ENCODE data around the gene RBPJL. TPM values are rescaled to one million over a fixed set of nuclear protein-coding genes. Genes with fewer than 3 reads are reported as not detected.

The RBPJL gene
- total RNA-seq, 1 donor from 2014 or later = not detected

GRCh38 chr20:45312241-45312640, 5.6 kb downstream of the RBPJL start:
- Mint-ChIP-seq H3K4me3 (ENCODE audit: unreplicated experiment) (no peak overlapping the region), H3K9me3 (ENCODE audit: unreplicated experiment) (peaks cover 3% of the 10 kb centered on the region), H3K4me1 (ENCODE audit: low read depth, unreplicated experiment) (no peaks in the 10 kb centered on the region), H3K27ac (ENCODE audit: unreplicated experiment) (no peak overlapping the region), H3K27me3 (ENCODE audit: unreplicated experiment) (peaks cover 10% of the 10 kb centered on the region), H3K36me3 (ENCODE audit: unreplicated experiment) (no peaks in the 10 kb centered on the region)
- no peak for DNase-seq
- no peak for TF ChIP-seq CTCF (IDR thresholded peaks at IDR 0.05; ENCODE audit: partially characterized antibody, unreplicated experiment)

- no peak overlapping the region for H3K4me3 Mint-ChIP-seq (ENCODE audit: unreplicated experiment)
Measured at GRCh38 chr20:45313065-45313695, 6.5 kb downstream of the RBPJL start.

GRCh38 chr20:45313943-45314342, 7.3 kb downstream of the RBPJL start:
- no peak overlapping the region for H3K4me3 Mint-ChIP-seq (ENCODE audit: unreplicated experiment)
- TF ChIP-seq CTCF (IDR thresholded peaks at IDR 0.05; ENCODE audit: partially characterized antibody, unreplicated experiment) = no peak
- H3K27ac Mint-ChIP-seq (ENCODE audit: unreplicated experiment) = no peak overlapping the region
- H3K9me3 Mint-ChIP-seq (ENCODE audit: unreplicated experiment) = peaks cover 3% of the 10 kb centered on the region
- H3K36me3 Mint-ChIP-seq (ENCODE audit: unreplicated experiment) = no peaks in the 10 kb centered on the region
- H3K4me1 Mint-ChIP-seq (ENCODE audit: low read depth, unreplicated experiment) = no peaks in the 10 kb centered on the region
- DNase-seq = no peak
- peaks cover 8% of the 10 kb centered on the region for H3K27me3 Mint-ChIP-seq (ENCODE audit: unreplicated experiment)

More at GRCh38 chr20:45313065-45313695, 6.5 kb downstream of the RBPJL start:
- H3K9me3 Mint-ChIP-seq (ENCODE audit: unreplicated experiment) = peaks cover 3% of the 10 kb centered on the region
- H3K4me1 Mint-ChIP-seq (ENCODE audit: low read depth, unreplicated experiment) = no peaks in the 10 kb centered on the region
- H3K27me3 Mint-ChIP-seq (ENCODE audit: unreplicated experiment) = peaks cover 8% of the 10 kb centered on the region
- TF ChIP-seq CTCF (IDR thresholded peaks at IDR 0.05; ENCODE audit: partially characterized antibody, unreplicated experiment) = no peak
- H3K36me3 Mint-ChIP-seq (ENCODE audit: unreplicated experiment) = no peaks in the 10 kb centered on the region
- DNase-seq = no peak
- no peak overlapping the region for H3K27ac Mint-ChIP-seq (ENCODE audit: unreplicated experiment)

GRCh38 chr20:45315672-45316071, 9.0 kb downstream of the RBPJL start:
- no peaks in the 10 kb centered on the region for H3K4me1 Mint-ChIP-seq (ENCODE audit: low read depth, unreplicated experiment)
- TF ChIP-seq CTCF (IDR thresholded peaks at IDR 0.05; ENCODE audit: partially characterized antibody, unreplicated experiment) = no peak
- H3K36me3 Mint-ChIP-seq (ENCODE audit: unreplicated experiment) = no peaks in the 10 kb centered on the region
- H3K9me3 Mint-ChIP-seq (ENCODE audit: unreplicated experiment) = peaks cover 3% of the 10 kb centered on the region
- H3K27ac Mint-ChIP-seq (ENCODE audit: unreplicated experiment) = no peak overlapping the region
- H3K4me3 Mint-ChIP-seq (ENCODE audit: unreplicated experiment) = no peak overlapping the region
- H3K27me3 Mint-ChIP-seq (ENCODE audit: unreplicated experiment) = peaks cover 2% of the 10 kb centered on the region
- no peak for DNase-seq

GRCh38 chr20:45316150-45317080, 9.8 kb downstream of the RBPJL start:
- H3K4me3 Mint-ChIP-seq (ENCODE audit: unreplicated experiment) = no peak overlapping the region
- DNase-seq = no peak
- H3K27ac Mint-ChIP-seq (ENCODE audit: unreplicated experiment) = no peak overlapping the region
- no peaks in the 10 kb centered on the region for H3K36me3 Mint-ChIP-seq (ENCODE audit: unreplicated experiment)
- H3K9me3 Mint-ChIP-seq (ENCODE audit: unreplicated experiment) = peaks cover 1% of the 10 kb centered on the region
- no peaks in the 10 kb centered on the region for H3K4me1 Mint-ChIP-seq (ENCODE audit: low read depth, unreplicated experiment)
- no peak for TF ChIP-seq CTCF (IDR thresholded peaks at IDR 0.05; ENCODE audit: partially characterized antibody, unreplicated experiment)
- H3K27me3 Mint-ChIP-seq (ENCODE audit: unreplicated experiment) = no peaks in the 10 kb centered on the region
